NB4 (cell line): Measurements from ENCODE around the gene RBFOX1.

Experiments
- CTCF ChIP-seq: IDR thresholded peaks from one replicate; pipeline ENCODE4 v1.5.1; 2012; ENCODE audit warnings: low read depth, low read length
- MYC ChIP-seq: IDR thresholded peaks from 2 replicates; pipeline ENCODE4 v1.6.1; 2011; ENCODE audit warnings: low read depth, low read length

- TF ChIP-seq CTCF (no peak), MYC (no peak)
Observed at GRCh38 chr16:7344830-7345780, 12.5 kb downstream of the RBFOX1 start.
